Endothelial cell (in vitro differentiated cells): ENCODE results near the gene PAPOLB. TPM values are rescaled to one million over a fixed set of nuclear protein-coding genes. Genes with fewer than 3 reads are reported as not detected.

Experiments used
- DNase-seq: peaks from one replicate; pipeline ENCODE4 v3.0.0; 2021; ENCODE audit warnings: low spot score
- H3K27ac Mint-ChIP-seq: one replicate; pipeline ENCODE4 v1.8.0; 2021; ENCODE audit warnings: mixed read lengths, inconsistent platforms; ENCODE audit not compliant: unreplicated experiment
- H3K27me3 Mint-ChIP-seq: one replicate; pipeline ENCODE4 v1.8.0; 2021; ENCODE audit warnings: mild to moderate bottlenecking, moderate library complexity, mixed read lengths, inconsistent platforms; ENCODE audit not compliant: unreplicated experiment
- H3K36me3 Mint-ChIP-seq: one replicate; pipeline ENCODE4 v1.8.0; 2021; ENCODE audit warnings: mild to moderate bottlenecking, low read depth, mixed read lengths, inconsistent platforms; ENCODE audit not compliant: unreplicated experiment
- H3K4me1 Mint-ChIP-seq: one replicate; pipeline ENCODE4 v1.8.0; 2021; ENCODE audit warnings: mild to moderate bottlenecking, mixed read lengths, inconsistent platforms; ENCODE audit not compliant: unreplicated experiment
- H3K4me3 Mint-ChIP-seq: one replicate; pipeline ENCODE4 v1.8.0; 2021; ENCODE audit warnings: mild to moderate bottlenecking, mixed read lengths, inconsistent platforms; ENCODE audit not compliant: unreplicated experiment
- H3K9me3 Mint-ChIP-seq: one replicate; pipeline ENCODE4 v1.8.0; 2021; ENCODE audit warnings: mixed read lengths, inconsistent platforms; ENCODE audit not compliant: unreplicated experiment
- CTCF ChIP-seq: fragments of 200-600 bp; sonication (generic); IDR thresholded peaks from one replicate; pipeline ENCODE4 v1.5.0; 2021; ENCODE audit warnings: antibody characterized with exemption; ENCODE audit not compliant: unreplicated experiment
- total RNA-seq: library from RNA; stranded (reverse); fragmentation: NEBNext Ultra II Directional; extraction: Animal tissue kit (Norgen Biotek cat#: 25700); gene quantifications from one replicate; pipeline ENCODE4 v1.2.1, GENCODE V29; 2021; ENCODE audit not compliant: unreplicated experiment

The PAPOLB gene
- total RNA-seq, 1 donor from 2014 or later, result 0.10 TPM

- Mint-ChIP-seq H3K4me3 (no peak overlapping the region), H3K4me1 (peaks cover 10% of the 10 kb centered on the region), H3K27me3 (peaks cover 12% of the 10 kb centered on the region), H3K9me3 (no peaks in the 10 kb centered on the region), H3K27ac (no peak overlapping the region), H3K36me3 (no peaks in the 10 kb centered on the region)
- DNase-seq, result no peak
- no peak for TF ChIP-seq CTCF
Measured at GRCh38 chr7:4878336-4879335, 16.8 kb upstream of the PAPOLB start.

- no peaks in the 10 kb centered on the region for H3K36me3 Mint-ChIP-seq
- no peaks in the 10 kb centered on the region for H3K9me3 Mint-ChIP-seq
- H3K4me1 Mint-ChIP-seq, result no peaks in the 10 kb centered on the region
- DNase-seq, result no peak
- H3K27me3 Mint-ChIP-seq, result peaks cover 8% of the 10 kb centered on the region
- no peak overlapping the region for H3K4me3 Mint-ChIP-seq
- no peak for TF ChIP-seq CTCF
- H3K27ac Mint-ChIP-seq, result no peak overlapping the region
Measured at GRCh38 chr7:4876586-4876985, 14.8 kb upstream of the PAPOLB start.

GRCh38 chr7:4875391-4875790, 13.6 kb upstream of the PAPOLB start:
- TF ChIP-seq CTCF, result no peak
- Mint-ChIP-seq H3K36me3 (no peaks in the 10 kb centered on the region), H3K4me3 (no peak overlapping the region), H3K27me3 (peaks cover 6% of the 10 kb centered on the region), H3K4me1 (peaks cover 4% of the 10 kb centered on the region), H3K9me3 (no peaks in the 10 kb centered on the region), H3K27ac (no peak overlapping the region)
- DNase-seq, result no peak

GRCh38 chr7:4873071-4873944, 11.5 kb upstream of the PAPOLB start:
- no peaks in the 10 kb centered on the region for H3K36me3 Mint-ChIP-seq
- TF ChIP-seq CTCF, result no peak
- H3K27ac Mint-ChIP-seq, result no peak overlapping the region
- H3K4me3 Mint-ChIP-seq, result no peak overlapping the region
- H3K4me1 Mint-ChIP-seq, result peaks cover 4% of the 10 kb centered on the region
- DNase-seq, result no peak
- no peaks in the 10 kb centered on the region for H3K9me3 Mint-ChIP-seq
- peaks cover 4% of the 10 kb centered on the region for H3K27me3 Mint-ChIP-seq
